ENCODE data around the gene EMP3. TPM values are rescaled to one million over a fixed set of nuclear protein-coding genes. Genes with fewer than 3 reads are reported as not detected.

The EMP3 gene
- total RNA-seq, 1 donor from 2014 or later: 6.5 TPM

DNA sequence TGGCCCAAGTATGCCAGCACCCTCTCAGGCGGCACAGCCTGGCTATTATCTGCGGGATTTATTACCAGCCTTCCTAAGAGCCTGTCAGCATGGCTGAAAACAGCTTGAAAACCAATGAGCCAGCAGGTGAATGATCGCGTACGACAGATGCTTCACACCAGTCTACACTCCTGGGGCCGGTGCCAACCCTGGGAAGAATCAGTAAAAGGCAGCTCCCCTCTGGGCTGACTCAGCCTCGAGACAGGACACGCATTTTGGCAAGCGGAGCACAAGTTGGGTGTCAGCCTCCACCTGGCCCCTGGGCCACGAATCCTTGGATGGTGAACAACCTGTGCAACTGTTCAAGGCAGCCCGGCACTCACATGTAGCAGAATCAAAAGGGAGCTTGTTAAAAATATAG lies 15.6 kb downstream of the EMP3 start:
- H3K27ac Mint-ChIP-seq (ENCODE audit: unreplicated experiment): no peak overlapping the region
- DNase-seq: no peak
- peaks cover 2% of the 10 kb centered on the region for H3K27me3 Mint-ChIP-seq (ENCODE audit: unreplicated experiment)
- TF ChIP-seq, protein P1, sequence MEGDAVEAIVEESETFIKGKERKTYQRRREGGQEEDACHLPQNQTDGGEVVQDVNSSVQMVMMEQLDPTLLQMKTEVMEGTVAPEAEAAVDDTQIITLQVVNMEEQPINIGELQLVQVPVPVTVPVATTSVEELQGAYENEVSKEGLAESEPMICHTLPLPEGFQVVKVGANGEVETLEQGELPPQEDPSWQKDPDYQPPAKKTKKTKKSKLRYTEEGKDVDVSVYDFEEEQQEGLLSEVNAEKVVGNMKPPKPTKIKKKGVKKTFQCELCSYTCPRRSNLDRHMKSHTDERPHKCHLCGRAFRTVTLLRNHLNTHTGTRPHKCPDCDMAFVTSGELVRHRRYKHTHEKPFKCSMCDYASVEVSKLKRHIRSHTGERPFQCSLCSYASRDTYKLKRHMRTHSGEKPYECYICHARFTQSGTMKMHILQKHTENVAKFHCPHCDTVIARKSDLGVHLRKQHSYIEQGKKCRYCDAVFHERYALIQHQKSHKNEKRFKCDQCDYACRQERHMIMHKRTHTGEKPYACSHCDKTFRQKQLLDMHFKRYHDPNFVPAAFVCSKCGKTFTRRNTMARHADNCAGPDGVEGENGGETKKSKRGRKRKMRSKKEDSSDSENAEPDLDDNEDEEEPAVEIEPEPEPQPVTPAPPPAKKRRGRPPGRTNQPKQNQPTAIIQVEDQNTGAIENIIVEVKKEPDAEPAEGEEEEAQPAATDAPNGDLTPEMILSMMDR (IDR thresholded peaks at IDR 0.05; ENCODE audit: partially characterized antibody, unreplicated experiment): no peak
- no peak overlapping the region for H3K4me3 Mint-ChIP-seq (ENCODE audit: unreplicated experiment)
- no peaks in the 10 kb centered on the region for H3K36me3 Mint-ChIP-seq (ENCODE audit: unreplicated experiment)
- peaks cover 3% of the 10 kb centered on the region for H3K9me3 Mint-ChIP-seq (ENCODE audit: unreplicated experiment)
- H3K4me1 Mint-ChIP-seq (ENCODE audit: low read depth, unreplicated experiment): peaks cover 9% of the 10 kb centered on the region

DNA sequence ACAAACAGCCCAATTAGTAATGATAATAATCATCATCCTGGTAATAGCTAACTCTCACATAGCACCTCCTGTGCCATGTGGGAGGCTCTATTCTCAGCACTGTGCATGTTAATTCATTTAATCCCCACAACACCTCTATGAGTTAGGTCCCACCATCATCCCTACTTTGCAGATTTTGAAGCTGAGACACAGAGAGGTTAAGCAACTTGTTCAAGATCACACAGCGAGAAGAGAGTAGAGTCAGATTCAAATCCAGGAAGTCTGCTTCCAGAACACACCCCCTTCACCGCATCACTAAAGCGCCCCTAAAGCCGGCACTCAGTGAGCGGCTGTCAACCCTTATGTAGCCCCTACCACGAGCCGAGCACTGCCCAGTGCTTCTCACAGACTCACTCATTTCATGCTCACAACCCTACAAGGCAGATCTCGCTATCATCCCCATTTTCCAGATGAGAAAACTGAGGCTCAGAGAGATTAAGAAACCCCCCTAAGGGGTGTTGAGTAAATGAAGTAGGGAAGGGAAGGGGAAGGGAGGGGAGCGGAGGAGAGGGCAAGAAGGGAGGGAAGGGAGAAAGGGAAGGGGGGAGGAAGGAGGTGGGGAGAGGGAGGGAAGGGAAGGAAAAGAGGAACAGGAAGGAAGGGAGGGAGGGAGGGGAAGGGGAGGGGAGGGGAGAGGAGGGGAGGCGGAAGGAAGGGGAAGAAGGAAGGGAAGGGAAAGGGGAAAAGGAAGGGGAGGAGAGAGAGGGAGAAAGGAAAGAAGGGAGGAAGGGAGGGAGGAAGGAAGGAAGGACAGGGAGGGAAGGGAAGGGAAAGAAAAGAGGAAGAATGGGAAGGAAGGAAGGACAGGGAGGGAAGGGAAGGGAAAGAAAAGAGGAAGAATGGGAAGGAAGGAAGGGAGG lies 16.4 kb downstream of the EMP3 start:
- Mint-ChIP-seq H3K36me3 (ENCODE audit: unreplicated experiment) (no peaks in the 10 kb centered on the region), H3K4me1 (ENCODE audit: low read depth, unreplicated experiment) (peaks cover 9% of the 10 kb centered on the region), H3K27me3 (ENCODE audit: unreplicated experiment) (peaks cover 2% of the 10 kb centered on the region), H3K27ac (ENCODE audit: unreplicated experiment) (no peak overlapping the region), H3K9me3 (ENCODE audit: unreplicated experiment) (peaks cover 1% of the 10 kb centered on the region), H3K4me3 (ENCODE audit: unreplicated experiment) (no peak overlapping the region)
- TF ChIP-seq, protein P1 (IDR thresholded peaks at IDR 0.05; ENCODE audit: partially characterized antibody, unreplicated experiment): no peak
- DNase-seq: no peak

DNA sequence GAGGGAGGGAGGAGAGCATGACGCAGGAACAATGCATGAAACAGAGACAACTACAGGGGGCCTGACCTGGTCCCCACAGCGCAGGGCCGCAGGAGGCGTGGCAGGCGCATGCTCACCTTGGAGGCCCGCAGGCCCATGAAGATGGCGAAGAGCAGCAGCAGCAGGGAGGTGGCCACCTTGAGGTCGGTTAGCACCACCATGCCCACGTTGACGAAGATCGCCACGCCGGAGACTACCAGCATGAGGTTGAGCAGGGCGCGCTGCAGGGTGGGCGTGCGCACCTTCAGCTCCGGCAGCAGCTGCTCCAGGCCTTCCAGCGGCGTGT lies 17.0 kb downstream of the EMP3 start:
- TF ChIP-seq, protein P1 (IDR thresholded peaks at IDR 0.05; ENCODE audit: partially characterized antibody, unreplicated experiment): no peak
- peaks cover 9% of the 10 kb centered on the region for H3K4me1 Mint-ChIP-seq (ENCODE audit: low read depth, unreplicated experiment)
- peaks cover 5% of the 10 kb centered on the region for H3K9me3 Mint-ChIP-seq (ENCODE audit: unreplicated experiment)

GRCh38 chr19:48342841-48343540 lies 17.6 kb downstream of the EMP3 start:
- peaks cover 2% of the 10 kb centered on the region for H3K27me3 Mint-ChIP-seq (ENCODE audit: unreplicated experiment)
- peaks cover 5% of the 10 kb centered on the region for H3K9me3 Mint-ChIP-seq (ENCODE audit: unreplicated experiment)
- H3K4me1 Mint-ChIP-seq (ENCODE audit: low read depth, unreplicated experiment): peaks cover 8% of the 10 kb centered on the region
- H3K27ac Mint-ChIP-seq (ENCODE audit: unreplicated experiment): no peak overlapping the region
- H3K4me3 Mint-ChIP-seq (ENCODE audit: unreplicated experiment): no peak overlapping the region
- TF ChIP-seq, protein P1 (IDR thresholded peaks at IDR 0.05; ENCODE audit: partially characterized antibody, unreplicated experiment): no peak
- DNase-seq: no peak
- H3K36me3 Mint-ChIP-seq (ENCODE audit: unreplicated experiment): no peaks in the 10 kb centered on the region

More for the DNA sequence above, 17.0 kb downstream of the EMP3 start:
- H3K27me3 Mint-ChIP-seq (ENCODE audit: unreplicated experiment): peaks cover 2% of the 10 kb centered on the region
- H3K4me3 Mint-ChIP-seq (ENCODE audit: unreplicated experiment): no peak overlapping the region
- no peak for DNase-seq
- no peak overlapping the region for H3K27ac Mint-ChIP-seq (ENCODE audit: unreplicated experiment)
- H3K36me3 Mint-ChIP-seq (ENCODE audit: unreplicated experiment): no peaks in the 10 kb centered on the region

GRCh38 chr19:48344892-48345291 lies 19.5 kb downstream of the EMP3 start:
- Mint-ChIP-seq H3K27ac (ENCODE audit: unreplicated experiment) (no peak overlapping the region), H3K27me3 (ENCODE audit: unreplicated experiment) (no peaks in the 10 kb centered on the region), H3K4me3 (ENCODE audit: unreplicated experiment) (no peak overlapping the region), H3K36me3 (ENCODE audit: unreplicated experiment) (no peaks in the 10 kb centered on the region), H3K9me3 (ENCODE audit: unreplicated experiment) (peaks cover 4% of the 10 kb centered on the region), H3K4me1 (ENCODE audit: low read depth, unreplicated experiment) (no peaks in the 10 kb centered on the region)
- DNase-seq: no peak
- TF ChIP-seq, protein P1 (IDR thresholded peaks at IDR 0.05; ENCODE audit: partially characterized antibody, unreplicated experiment): no peak
